Hindlimb muscle (tissue), 1 donor: ENCODE measurements around the gene NALCN. TPM values are rescaled to one million over a fixed set of nuclear protein-coding genes. Genes with fewer than 3 reads are reported as not detected.

Source experiments
- DNase-seq: peaks from one replicate; pipeline ENCODE4 v3.0.0-alpha.2; 2013
- polyA plus RNA-seq: library from polyadenylated mRNA; unstranded; fragments of 120-200 nt; gene quantifications from one replicate; pipeline ENCODE4 v1.2.1, GENCODE V29; 2013; ENCODE audit not compliant: insufficient read length

NALCN gene
- polyA plus RNA-seq, 1 donor = 0.14 TPM

DNA sequence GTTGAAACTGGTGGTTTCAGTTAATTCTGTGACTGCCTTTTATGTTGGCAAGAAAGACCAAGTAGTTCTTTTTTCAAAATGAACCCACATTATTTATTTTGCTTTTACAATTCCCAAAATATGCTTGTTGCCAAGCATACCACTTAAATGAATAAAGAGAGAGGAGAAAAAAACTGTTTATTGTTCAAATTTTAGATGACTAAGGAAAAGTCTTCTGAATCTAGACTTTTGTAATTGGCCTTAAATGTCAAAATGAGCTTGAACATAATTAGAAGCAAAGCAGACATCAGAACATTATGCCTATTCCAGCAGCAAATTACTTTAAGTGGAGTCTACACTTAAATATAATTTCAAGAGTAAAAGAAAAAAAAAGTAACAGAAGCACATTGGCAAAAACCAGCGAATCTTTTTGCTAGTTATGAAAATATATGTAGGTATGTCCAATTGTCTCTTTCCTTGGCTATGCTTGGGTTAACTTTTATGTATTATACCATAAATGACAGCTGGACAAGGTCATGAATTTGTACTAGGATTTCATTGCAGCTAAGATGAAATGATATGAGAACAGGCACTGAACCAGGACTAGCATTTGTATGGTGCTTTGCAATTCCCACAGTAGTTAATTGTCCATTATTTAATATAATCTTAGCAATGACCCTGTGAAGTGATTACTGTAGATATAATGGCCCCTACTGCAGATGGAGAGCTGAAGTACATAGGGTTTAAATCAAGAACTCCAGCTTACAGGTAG, 211.9 kb downstream of the NALCN start:
- DNase-seq = no peak

DNA sequence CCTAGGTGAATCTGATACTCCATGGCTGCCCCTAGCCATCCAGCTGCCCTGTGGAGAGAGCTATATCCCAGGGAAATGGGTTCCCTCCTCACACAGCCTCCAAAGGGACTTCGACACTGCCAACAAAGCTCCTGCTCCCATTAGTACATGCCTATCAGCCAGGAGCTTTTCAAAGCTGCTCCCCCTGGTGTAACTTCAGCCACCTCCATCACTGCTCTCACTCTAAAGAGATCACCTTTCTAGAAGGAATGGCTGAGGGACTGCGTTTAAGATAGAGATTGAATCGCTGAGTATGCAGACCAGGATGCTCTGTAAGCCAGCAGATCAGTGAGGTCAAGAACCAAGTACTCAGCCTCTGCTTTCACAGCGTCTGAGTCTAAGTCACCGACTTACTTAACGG, 213.7 kb downstream of the NALCN start:
- no peak for DNase-seq

DNA sequence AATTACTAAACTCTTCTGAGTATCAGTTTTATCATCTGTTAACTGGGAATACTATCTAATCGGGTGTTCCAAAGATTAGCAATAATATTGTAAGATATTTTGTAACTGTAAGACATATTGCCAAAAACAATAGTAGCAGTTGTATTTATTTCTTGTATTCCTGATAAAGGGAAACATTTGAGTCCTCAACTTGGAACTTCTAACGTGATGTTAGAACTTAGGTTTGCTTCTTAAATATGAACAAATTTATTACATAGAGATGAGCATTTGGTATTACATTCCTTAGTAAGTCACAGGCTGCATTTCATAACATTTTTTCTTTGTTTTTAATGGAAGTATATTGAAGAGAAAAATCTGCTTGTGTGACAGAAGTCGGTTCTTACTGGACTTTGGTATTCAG, 225.3 kb downstream of the NALCN start:
- no peak for DNase-seq

DNA sequence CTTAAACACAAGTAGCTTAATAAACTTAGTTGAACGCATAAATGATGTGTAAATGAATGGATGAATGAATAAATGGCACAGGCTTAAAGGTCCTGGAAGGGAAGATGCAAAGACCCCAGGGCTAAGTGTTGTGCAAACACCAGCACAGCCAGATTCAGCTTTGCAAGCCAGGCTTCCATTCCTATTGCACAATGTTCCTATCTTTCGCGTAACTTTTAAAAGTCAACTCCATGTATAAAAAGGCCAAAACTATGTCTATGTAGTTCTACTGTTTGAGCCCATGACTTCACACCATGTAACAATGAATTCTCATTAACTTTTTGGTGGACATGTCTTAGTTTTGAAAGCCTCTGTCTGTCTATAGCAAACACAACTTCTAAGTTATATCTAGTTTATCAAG, 226.0 kb downstream of the NALCN start:
- DNase-seq = no peak

DNA sequence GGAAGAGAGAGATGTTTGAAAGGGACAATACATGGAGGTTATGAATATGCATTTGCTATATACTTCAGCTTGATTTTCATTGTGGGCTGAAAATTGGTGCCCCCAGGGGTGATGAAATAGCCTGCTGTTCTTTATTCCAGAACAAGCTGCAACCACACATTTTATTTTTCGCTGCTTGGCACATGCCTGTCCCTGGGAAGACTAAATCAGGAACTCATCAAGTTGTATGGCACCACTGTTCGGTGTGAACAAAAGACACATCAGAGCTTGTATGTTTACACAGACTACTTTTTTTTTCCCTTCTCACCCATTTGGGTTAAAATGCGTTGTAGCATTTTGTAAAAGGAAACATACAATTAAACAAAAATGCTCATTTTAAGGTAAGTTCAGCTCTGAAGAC, 230.7 kb downstream of the NALCN start:
- no peak for DNase-seq

DNA sequence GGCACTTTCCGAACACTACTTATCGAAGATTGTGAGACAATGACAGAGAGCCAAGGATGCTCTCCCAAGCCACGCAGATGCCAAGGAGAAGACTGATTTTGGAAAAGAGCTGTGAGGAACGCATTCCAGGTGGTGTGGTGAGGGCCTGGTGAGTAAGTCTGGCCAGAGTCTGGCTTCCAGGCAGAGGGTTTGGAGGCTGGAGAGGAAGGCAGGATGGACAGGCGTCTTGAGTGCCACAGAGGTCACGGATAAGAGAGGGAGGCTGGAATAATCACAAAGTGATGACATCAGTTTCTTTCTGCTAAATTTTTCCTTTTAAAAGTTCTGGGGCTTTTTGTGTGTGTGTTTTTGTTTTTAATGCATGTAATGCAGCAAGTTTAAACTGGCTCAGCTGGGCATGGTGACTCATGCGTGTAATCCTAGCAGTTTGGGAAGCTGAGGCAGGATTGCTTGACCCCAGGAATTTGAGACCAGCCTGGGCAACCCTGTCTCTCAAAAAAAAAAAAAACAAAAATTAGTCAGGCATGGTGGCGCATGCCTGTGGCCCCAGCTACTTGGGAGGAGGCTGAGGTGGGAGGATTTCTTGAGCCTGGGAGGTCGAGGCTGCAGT, 235.1 kb downstream of the NALCN start:
- no peak for DNase-seq

DNA sequence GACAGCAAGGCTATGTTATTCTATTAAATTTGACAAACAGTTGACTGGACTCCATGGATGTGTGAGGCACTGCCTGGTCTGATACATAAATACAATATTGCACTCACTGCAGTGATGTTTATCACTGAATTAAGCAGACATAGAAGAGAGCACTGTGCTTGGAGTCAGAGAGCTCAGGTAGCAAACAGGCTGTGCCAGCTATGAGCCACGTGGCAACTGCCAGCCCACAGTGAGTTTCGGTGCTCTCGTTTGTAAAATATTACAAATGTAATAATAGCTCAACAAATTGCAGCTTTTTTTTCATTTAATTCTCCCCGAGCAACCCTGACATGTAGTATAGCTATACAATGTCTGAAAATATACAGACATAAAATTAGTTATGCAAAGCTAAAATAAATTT, 237.3 kb downstream of the NALCN start:
- DNase-seq = no peak

DNA sequence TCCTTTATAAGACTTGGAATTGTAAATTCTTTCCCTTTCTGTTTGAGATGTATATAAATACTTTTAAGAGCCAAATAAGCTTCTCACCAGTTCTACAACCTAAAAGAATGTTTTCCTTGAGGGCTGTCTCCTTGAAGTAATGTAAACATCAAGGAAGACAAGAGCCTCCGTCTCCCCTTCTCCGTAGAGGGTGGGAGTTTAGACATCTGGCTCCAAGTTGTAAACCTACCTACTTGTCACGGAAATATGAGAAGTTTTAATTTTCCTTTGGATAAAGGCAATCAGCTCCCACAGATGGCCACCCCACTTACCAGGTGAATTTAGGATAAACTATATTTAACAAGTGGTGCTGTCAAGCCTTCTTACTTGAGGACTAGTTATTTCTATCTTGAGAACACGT, 237.9 kb downstream of the NALCN start:
- no peak for DNase-seq

DNA sequence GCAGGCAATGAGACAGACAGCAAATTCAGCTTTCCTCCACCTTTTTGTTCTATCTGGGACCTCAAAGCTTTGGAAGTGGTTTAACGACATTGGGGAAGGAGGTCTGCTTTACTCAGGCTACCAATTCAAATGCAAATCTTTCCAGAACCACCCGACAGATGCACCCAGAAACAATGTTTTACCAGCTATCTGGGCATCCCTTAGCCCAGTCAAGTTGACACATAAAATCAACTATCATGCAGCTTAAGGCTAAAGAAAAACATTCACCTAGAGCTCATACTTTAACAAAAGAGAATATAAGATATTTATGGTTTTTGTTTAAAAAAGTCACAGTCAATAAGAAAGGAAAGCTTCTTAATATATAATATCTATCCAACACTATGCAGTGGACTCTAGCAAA, 246.0 kb downstream of the NALCN start:
- DNase-seq = no peak

DNA sequence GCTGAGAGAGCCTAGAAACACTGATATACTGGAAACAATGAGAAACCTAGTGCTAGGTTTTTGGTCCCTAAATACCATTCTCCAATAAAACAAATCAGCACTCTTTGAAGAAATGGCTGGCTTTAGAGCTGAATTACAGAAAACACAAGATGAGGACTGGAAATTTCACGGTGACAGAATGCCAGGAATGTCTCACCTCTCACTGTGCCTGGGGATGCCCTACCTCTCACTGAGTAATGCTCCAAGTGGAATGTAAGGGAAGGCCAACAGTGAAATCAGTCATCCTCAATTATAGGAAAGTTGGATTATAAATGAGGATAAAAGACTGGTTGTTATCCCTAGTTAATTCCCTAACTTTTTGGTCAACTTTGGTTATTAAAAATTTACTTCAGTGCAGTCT, 259.0 kb downstream of the NALCN start:
- DNase-seq = no peak

DNA sequence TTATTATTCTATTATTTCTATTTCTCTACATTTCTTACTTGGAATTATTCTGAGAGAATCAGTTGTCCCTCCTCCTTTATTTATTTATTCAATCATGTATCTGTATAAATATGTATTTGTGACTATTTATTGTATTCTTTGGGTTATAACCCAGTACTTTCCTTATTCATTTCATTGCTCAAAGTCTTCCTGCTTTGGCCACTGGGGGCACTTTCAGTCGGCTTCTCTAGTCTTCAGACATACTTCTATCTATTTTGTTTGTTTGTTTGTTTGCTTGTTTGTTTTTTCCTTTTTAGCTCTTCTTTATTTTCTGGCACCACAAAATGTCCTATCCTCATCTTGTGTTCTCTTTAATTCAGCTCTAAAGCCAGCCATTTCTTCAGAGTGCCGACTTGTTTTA, 260.4 kb downstream of the NALCN start:
- no peak for DNase-seq

DNA sequence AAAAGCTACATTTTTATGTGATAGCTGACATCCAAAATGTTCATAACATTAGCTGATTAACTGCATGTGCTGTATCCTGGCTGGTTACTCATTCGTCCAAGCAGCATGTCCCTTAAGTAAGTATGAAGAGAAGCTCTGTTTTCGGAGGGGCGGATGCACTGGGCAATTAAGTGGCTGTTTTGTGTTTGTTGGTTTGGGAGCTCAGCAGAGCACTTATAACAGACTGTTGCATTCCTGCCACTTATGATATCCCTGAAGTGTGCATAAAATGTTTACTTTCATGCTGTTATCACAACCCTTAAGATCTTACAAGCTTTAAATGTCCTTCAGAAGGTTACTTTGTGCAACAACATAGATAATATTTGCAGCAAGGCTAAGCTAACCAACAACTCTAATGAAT, 264.1 kb downstream of the NALCN start:
- DNase-seq = no peak

DNA sequence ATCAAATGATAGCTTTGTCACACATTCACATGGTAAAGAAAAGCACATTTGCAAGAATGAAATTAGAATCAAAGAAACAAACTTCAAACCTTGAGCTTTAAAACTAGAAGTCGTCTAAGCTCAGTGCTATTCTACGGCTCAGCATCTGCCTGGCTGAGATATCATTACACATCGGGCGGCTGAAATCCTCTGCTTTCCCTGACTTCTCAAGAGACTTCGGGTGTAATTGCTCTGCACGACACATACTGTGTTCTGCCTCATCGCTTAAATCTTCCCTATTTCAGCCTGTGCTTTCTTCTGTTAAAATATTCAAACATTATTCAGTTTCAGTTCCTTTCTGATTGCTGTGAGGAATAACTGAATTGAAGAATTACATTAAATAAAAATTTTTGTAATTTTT, 265.3 kb downstream of the NALCN start:
- peak; percentile 14 for DNase-seq

DNA sequence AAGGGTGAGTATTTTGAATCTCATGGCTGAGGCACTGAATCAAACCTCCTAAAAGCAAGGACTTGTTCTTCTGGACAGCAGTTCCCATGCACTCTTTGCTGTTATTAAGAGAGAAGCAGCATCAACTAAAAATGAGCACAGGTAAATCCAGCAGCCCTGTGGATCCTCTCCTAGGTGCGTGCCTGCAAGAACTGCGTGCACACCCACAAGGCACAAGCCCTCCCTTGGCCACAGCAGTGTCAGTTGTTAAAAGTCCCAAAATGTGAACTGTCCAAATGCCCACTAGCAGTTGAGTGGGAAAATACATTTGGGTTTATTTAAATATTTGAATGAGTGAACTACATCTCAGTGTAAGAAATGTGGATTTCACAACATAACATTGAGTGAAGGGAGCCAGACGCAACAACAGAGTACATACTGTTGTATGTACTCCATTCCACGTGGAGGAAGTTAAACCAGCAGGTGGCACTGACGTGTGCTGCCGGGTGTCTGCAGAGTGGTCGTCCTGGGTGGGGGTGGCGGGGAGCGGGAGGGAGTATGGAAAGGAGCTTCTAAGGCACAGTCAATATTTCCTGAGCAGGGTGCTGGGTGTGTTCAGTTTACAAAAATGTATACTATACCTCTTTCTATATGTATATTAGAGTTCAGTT, 266.4 kb downstream of the NALCN start:
- no peak for DNase-seq

DNA sequence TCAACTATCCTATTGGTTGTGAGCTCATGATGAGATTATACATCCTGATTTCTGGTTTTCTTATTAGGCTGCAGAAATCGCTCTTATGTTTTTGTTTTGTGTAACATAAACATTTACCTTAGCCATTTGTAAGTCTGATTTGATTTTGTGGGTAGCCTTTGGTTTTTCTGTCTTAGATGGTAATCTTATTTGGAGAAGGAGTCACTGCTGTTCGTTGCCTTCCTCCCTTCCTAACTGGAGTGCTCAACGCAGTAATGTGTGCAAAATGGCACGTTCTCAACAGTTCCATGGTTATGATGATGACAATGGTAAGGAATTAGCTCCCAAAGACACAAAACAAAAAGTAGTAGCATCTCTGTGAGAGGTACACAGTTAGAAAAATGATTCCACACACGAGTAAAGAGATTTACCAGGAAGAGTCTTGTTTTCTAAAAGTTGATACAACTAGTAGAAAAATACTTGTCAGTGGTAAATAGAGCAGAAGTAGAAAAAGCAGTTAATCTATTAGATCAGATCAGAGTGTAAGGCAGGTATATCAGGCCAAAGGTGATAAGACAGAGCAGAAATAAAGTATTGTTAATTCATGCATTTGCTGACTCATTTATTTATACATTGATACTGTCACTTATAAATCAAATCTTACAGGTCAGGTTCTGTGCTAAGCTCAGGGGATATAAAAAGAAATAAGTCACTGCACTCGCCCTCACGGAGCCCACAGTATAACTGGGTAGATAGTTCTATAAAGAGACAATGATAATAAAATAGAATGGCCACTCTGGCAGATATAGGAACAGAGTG, 270.0 kb downstream of the NALCN start:
- DNase-seq = no peak

DNA sequence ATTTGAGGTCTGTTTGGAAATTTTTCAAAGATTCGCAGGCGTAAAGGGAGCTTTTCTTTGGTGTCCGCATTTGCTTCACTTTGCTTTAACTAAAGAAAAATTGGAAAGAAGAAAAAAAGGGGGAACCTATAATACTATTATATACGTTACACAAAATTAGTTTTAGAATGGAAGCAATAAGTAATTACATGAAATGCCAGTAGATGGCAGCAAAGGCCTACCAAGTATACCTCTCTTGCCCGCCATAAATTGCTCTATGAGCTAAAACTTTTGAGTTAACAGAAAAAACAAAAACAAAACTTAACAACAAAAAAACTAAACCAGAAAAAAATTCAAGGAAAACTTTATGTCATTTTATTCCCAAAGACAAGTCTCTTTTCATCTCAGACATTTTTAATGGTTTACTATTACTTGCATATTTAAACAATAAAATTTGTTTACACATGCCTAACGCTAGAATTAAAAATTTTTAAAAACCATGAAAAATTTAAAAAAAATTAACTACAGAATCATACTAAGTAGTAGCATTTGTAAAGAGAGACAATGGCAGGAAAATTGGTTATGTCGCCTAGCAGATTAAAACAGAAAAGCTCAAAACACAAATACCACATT, 271.4 kb downstream of the NALCN start:
- DNase-seq = peak; percentile 47

DNA sequence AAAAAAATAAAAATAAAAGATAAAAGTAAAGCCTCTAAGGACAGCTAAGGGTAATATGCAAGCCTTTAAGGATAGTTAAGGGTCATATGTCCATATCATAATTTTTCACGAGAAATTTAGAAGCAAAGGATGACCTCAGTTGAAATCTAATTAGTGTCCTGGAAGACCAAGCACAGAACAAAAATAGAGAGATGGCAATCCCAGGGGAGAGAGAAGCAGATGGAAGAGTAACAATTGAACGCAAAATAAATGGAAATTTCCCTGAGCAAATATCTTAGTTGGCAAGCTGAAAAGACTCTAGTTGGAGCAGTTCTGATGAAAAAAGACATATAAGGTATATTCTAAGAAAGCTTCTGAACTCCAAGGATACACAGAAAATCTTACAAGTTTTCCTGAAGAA, 275.4 kb downstream of the NALCN start:
- DNase-seq = no peak

DNA sequence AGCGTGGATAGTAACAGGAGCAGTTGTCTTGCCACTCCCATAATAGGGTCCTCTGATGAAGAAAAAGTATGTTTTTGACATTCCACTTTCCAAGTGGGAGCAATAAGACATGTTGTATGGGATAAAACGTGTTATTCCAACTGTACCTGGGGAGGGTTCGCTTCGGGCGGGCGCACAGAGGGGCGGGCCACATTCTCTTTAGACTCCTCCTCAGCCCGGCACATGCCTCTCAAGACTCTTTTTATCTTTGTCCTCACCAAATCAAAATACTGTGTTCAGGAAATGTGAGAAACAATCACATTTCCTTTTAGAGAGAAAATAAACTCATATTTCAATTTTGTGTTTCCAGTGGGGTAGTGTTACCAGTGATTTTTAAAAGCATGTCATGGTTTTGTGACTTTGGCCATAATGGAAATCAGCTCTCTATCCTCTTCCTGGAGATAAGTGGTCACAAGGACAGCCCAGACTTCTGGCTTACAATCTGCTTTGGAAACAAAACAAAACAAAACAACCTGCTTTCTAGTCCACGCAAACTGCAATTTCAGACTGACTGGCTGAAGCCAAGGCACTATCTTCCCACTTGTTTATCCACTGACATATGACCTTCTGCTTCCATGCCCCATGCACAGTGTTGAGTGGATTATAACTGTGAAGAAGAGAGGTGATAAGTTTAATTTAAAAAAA, 276.1 kb downstream of the NALCN start:
- DNase-seq = no peak

DNA sequence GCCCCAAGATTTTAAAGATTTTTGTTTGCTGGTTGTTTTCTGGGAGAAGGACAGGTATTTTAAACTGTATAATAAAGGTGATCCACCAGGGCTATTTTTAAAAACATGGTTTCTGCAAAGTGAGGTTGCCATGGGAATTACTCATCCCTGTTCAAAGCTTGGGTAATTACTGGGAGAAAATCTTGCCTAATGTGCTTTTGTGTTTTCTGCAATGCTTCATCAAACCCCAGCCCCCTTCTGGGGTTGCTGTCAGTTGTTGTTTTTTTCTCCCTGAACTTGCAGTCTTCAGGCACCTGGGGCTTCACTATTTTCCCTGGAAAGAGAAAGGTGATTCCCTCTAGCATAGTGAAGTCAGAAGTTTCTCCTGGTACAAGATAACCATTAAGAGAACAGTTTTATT, 277.2 kb downstream of the NALCN start:
- DNase-seq = no peak

DNA sequence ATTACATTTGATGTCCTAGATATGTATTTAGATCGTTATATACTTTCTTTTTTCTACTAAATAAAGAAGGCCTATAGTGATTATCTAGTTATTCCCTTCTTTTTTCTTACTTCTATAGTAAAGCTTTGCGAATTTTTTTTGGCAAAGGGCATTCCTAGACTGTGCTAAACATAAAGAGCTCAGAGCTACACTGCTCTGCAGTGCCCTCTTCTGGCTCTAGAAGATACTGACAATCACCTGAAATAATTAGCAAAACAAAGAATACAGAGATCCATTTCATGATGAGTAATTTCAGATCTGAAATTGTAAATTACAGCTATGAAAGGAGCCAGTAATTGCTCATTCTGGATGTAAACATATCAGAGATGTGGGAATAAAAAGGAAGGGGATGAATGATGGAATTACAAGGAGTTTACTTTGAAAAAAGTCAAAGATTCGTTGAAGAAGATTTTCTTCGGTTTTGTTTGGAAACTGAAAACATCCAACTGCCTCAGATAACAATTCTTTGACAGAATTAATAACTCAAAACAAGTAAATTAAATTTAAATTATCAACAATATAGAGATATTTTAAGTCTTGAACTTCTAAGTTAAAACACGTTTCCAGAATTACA, 288.5 kb downstream of the NALCN start:
- DNase-seq = peak; percentile 50

DNA sequence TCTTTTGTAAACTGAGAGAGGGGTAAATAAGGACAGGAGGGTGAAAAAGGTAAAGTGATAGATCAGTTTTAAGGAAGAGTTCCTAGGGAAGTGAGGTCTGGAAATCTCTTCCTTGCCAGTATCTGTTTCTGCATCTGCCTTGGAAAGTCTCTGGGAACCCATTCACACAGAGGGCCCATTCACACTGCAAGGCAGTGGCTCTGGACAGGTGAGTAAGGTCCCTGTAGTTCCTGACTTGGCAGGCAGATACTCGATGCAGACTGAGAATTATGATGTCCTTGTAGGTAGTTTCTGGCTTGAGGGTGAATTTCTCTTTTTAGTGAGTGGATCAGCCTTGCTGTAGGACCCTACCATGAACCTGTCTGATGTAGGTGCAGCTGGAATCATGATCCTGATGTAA, 293.3 kb downstream of the NALCN start:
- no peak for DNase-seq

DNA sequence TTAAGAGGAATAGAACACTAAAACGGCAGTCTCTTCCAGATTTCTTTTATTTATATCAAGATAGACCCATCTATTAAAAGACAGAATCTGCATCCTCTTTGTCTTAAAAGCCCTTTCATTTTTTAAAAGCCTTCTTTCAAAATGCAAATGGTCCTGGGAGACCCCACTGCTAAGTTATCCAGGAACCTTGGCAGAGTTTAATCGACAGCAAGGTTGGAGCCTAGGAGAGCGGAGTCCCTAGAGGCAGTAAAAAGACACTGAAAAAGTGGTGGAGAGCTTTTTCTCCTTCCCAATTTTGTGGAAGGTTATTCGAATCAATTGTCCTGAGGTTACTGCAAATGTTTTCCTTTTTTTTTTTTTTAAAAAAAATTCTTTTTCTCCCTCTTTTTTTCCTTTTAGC, 294.7 kb downstream of the NALCN start:
- no peak for DNase-seq
